WTC11 (cell line): ENCODE measurements around the gene PDE6B. TPM values are rescaled to one million over a fixed set of nuclear protein-coding genes. Genes with fewer than 3 reads are reported as not detected.
A peak's percentile ranks its signal among the peaks of the same experiment; 100 is the strongest.
"Not testable (repeated sequence)": the region's sequence is repeated elsewhere in the genome, so short reads cannot be mapped to it uniquely, and the experiment has no call there.

ENCODE experiments used
- ATAC-seq: fragments of 200-7000 bp; cut with Tn5 transposase; 2 replicates; pipeline ENCODE4 v1.10.0; 2021; ENCODE audit warnings: mild to moderate bottlenecking, moderate library complexity
- CTCF ChIA-PET: fragments of 300-600 bp; sonication (Branson Sonifier 250); formaldehyde crosslinking; loops from one replicate; lab custom pipeline; 2021; ENCODE audit warnings: antibody characterized with exemption; lab: Charles Lee
- POLR2A ChIA-PET: fragments of 350-600 bp; sonication (Branson Sonifier 250); formaldehyde crosslinking; loops from one replicate; lab custom pipeline; 2021; ENCODE audit warnings: antibody characterized with exemption; lab: Charles Lee
- DNase-seq: peaks from one replicate; pipeline ENCODE4 v3.0.0; 2021; ENCODE audit warnings: low spot score
- H3K27ac Mint-ChIP-seq: 2 replicates; pipeline ENCODE4 v1.8.0; 2021; ENCODE audit warnings: mixed read lengths
- H3K27me3 Mint-ChIP-seq: 2 replicates; pipeline ENCODE4 v1.8.0; 2021; ENCODE audit warnings: low read depth, mild to moderate bottlenecking, moderate library complexity, mixed read lengths
- H3K36me3 Mint-ChIP-seq: 2 replicates; pipeline ENCODE4 v1.8.0; 2021; ENCODE audit warnings: mixed read lengths
- H3K4me1 Mint-ChIP-seq: 2 replicates; pipeline ENCODE4 v1.8.0; 2022; ENCODE audit warnings: mixed read lengths
- H3K4me3 Mint-ChIP-seq: 2 replicates; pipeline ENCODE4 v1.8.0; 2021; ENCODE audit warnings: mild to moderate bottlenecking, moderate library complexity, mixed read lengths
- H3K9me3 Mint-ChIP-seq: 2 replicates; pipeline ENCODE4 v1.8.0; 2021; ENCODE audit warnings: mixed read lengths
- CREM ChIP-seq: sonication (generic); formaldehyde crosslinking; IDR thresholded peaks from 2 replicates; pipeline ENCODE4 v1.8.1; 2022; ENCODE audit warnings: mild to moderate bottlenecking, missing genetic modification reagents, moderate library complexity
- GABPB1 ChIP-seq: sonication (generic); formaldehyde crosslinking; IDR thresholded peaks from 2 replicates; pipeline ENCODE4 v1.8.1; 2023; ENCODE audit warnings: mild to moderate bottlenecking, missing genetic modification reagents
- JUN ChIP-seq: sonication (generic); formaldehyde crosslinking; IDR thresholded peaks from 2 replicates; pipeline ENCODE4 v1.8.0; 2023; ENCODE audit warnings: mild to moderate bottlenecking, missing genetic modification reagents
- MAX ChIP-seq: sonication (generic); formaldehyde crosslinking; IDR thresholded peaks from 2 replicates; pipeline ENCODE4 v1.8.0; 2022; ENCODE audit warnings: mild to moderate bottlenecking, missing genetic modification reagents
- NR2C2 ChIP-seq: sonication (generic); formaldehyde crosslinking; IDR thresholded peaks from 2 replicates; pipeline ENCODE4 v1.8.0; 2022; ENCODE audit warnings: mild to moderate bottlenecking, missing genetic modification reagents
- SP1 ChIP-seq: sonication (generic); formaldehyde crosslinking; conservative IDR thresholded peaks from 2 replicates; pipeline ENCODE4 v1.8.1; 2022; ENCODE audit warnings: missing genetic modification reagents
- TP53 ChIP-seq: sonication (generic); formaldehyde crosslinking; IDR thresholded peaks from 2 replicates; pipeline ENCODE4 v1.8.1; 2023; ENCODE audit warnings: mild to moderate bottlenecking, missing genetic modification reagents
- ZBTB43 ChIP-seq: sonication (generic); formaldehyde crosslinking; IDR thresholded peaks from 2 replicates; pipeline ENCODE4 v1.8.1; 2023; ENCODE audit warnings: mild to moderate bottlenecking, missing genetic modification reagents
- ZNF532 ChIP-seq: fragments of 250-450 bp; sonication (Bioruptor Pico); IDR thresholded peaks from 2 replicates; pipeline ENCODE4 v1.9.0; 2021; ENCODE audit warnings: mild to moderate bottlenecking, borderline replicate concordance
- total RNA-seq: library from RNA; stranded (reverse); gene quantifications from 3 replicates; pipeline ENCODE4 v1.2.3, GENCODE V29; 2021
- TF ChIP-seq, protein P1 (sequence below): sonication (generic); formaldehyde crosslinking; IDR thresholded peaks from 2 replicates; pipeline ENCODE4 v1.8.1; 2023; ENCODE audit warnings: mild to moderate bottlenecking, missing genetic modification reagents, borderline replicate concordance
- TF ChIP-seq, protein P2 (sequence below): sonication (generic); formaldehyde crosslinking; IDR thresholded peaks from 2 replicates; pipeline ENCODE4 v1.8.1; 2022; ENCODE audit warnings: mild to moderate bottlenecking, missing genetic modification reagents, moderate library complexity, borderline replicate concordance
- TF ChIP-seq, protein P3 (sequence below): sonication (generic); formaldehyde crosslinking; IDR thresholded peaks from 2 replicates; pipeline ENCODE4 v1.8.1; 2022; ENCODE audit warnings: low read depth, missing genetic modification reagents, borderline replicate concordance
- TF ChIP-seq, protein P4 (sequence below): sonication (generic); formaldehyde crosslinking; IDR thresholded peaks from 2 replicates; pipeline ENCODE4 v1.8.1; 2022; ENCODE audit warnings: missing genetic modification reagents, borderline replicate concordance

The PDE6B gene
- total RNA-seq, 1 experiment from 2014 or later, result 7.1 TPM

GRCh38 chr4:692771-693554 lies 67.6 kb downstream of the PDE6B start:
- CTCF ChIA-PET, result interaction anchor here (1.4 kb wide), 1 partner anchor 9 kb away, joined by 11 read pairs; no protein-coding TSS in a partner anchor
- TF ChIP-seq TP53 (CRISPR knock-in tag) (no peak), ZNF532 (CRISPR knock-in tag) (no peak), GABPB1 (peak; percentile 75), MAX (CRISPR knock-in tag) (no peak), SP1 (CRISPR knock-in tag) (0 out of 2 replicates have a peak, but pooled peaks have one; percentile 33), JUN (no peak), ZBTB43 (CRISPR knock-in tag) (no peak), CREM (CRISPR knock-in tag) (no peak), NR2C2 (CRISPR knock-in tag) (no peak)
- TF ChIP-seq, protein P1, sequence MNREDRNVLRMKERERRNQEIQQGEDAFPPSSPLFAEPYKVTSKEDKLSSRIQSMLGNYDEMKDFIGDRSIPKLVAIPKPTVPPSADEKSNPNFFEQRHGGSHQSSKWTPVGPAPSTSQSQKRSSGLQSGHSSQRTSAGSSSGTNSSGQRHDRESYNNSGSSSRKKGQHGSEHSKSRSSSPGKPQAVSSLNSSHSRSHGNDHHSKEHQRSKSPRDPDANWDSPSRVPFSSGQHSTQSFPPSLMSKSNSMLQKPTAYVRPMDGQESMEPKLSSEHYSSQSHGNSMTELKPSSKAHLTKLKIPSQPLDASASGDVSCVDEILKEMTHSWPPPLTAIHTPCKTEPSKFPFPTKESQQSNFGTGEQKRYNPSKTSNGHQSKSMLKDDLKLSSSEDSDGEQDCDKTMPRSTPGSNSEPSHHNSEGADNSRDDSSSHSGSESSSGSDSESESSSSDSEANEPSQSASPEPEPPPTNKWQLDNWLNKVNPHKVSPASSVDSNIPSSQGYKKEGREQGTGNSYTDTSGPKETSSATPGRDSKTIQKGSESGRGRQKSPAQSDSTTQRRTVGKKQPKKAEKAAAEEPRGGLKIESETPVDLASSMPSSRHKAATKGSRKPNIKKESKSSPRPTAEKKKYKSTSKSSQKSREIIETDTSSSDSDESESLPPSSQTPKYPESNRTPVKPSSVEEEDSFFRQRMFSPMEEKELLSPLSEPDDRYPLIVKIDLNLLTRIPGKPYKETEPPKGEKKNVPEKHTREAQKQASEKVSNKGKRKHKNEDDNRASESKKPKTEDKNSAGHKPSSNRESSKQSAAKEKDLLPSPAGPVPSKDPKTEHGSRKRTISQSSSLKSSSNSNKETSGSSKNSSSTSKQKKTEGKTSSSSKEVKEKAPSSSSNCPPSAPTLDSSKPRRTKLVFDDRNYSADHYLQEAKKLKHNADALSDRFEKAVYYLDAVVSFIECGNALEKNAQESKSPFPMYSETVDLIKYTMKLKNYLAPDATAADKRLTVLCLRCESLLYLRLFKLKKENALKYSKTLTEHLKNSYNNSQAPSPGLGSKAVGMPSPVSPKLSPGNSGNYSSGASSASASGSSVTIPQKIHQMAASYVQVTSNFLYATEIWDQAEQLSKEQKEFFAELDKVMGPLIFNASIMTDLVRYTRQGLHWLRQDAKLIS, result no peak
- TF ChIP-seq, protein P2, sequence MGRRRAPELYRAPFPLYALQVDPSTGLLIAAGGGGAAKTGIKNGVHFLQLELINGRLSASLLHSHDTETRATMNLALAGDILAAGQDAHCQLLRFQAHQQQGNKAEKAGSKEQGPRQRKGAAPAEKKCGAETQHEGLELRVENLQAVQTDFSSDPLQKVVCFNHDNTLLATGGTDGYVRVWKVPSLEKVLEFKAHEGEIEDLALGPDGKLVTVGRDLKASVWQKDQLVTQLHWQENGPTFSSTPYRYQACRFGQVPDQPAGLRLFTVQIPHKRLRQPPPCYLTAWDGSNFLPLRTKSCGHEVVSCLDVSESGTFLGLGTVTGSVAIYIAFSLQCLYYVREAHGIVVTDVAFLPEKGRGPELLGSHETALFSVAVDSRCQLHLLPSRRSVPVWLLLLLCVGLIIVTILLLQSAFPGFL (CRISPR knock-in tag), result no peak
- TF ChIP-seq, protein P3, sequence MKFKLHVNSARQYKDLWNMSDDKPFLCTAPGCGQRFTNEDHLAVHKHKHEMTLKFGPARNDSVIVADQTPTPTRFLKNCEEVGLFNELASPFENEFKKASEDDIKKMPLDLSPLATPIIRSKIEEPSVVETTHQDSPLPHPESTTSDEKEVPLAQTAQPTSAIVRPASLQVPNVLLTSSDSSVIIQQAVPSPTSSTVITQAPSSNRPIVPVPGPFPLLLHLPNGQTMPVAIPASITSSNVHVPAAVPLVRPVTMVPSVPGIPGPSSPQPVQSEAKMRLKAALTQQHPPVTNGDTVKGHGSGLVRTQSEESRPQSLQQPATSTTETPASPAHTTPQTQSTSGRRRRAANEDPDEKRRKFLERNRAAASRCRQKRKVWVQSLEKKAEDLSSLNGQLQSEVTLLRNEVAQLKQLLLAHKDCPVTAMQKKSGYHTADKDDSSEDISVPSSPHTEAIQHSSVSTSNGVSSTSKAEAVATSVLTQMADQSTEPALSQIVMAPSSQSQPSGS (CRISPR knock-in tag), result no peak
- TF ChIP-seq, protein P4, sequence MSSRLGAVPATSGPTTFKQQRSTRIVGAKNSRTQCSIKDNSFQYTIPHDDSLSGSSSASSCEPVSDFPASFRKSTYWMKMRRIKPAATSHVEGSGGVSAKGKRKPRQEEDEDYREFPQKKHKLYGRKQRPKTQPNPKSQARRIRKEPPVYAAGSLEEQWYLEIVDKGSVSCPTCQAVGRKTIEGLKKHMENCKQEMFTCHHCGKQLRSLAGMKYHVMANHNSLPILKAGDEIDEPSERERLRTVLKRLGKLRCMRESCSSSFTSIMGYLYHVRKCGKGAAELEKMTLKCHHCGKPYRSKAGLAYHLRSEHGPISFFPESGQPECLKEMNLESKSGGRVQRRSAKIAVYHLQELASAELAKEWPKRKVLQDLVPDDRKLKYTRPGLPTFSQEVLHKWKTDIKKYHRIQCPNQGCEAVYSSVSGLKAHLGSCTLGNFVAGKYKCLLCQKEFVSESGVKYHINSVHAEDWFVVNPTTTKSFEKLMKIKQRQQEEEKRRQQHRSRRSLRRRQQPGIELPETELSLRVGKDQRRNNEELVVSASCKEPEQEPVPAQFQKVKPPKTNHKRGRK (CRISPR knock-in tag), result no peak
- Mint-ChIP-seq H3K36me3 (no peaks in the 10 kb centered on the region), H3K4me3 (no peak overlapping the region), H3K9me3 (peaks cover 8% of the 10 kb centered on the region), H3K4me1 (peaks cover 29% of the 10 kb centered on the region), H3K27ac (no peak overlapping the region; the same call in 1 of the 2 replicates), H3K27me3 (peaks cover 5% of the 10 kb centered on the region; the same call in 1 of the 2 replicates)
- POLR2A ChIA-PET, result no interaction called here
- ATAC-seq (no peak), DNase-seq (no peak)

DNA sequence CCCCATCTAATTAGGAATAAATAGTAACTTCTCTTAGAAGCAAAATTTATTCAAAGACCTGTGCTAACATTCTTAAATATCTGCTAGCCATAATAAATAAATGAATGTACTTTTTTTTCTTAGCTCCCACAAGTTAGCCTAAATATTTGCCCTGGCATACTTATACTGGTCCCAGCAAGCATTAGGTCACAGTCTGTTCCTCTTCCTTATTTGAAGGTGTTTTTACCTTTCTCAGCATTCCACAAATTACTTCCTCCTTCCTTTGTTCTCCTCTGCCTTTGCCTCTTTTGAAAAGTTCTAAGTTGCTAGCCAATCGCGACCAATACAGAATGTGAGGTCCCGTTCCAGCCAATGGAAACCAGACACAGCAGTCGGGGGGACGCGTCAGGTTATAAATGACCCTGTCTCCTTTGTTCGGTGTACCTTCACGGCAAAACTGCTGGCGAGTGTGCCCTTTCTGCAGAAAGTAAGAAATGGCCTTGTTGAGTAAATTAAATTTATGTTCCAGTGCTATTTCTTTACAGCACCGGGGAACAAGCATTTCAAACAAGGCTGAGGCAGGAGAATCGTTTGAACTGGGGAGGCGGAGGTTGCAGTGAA lies 69.1 kb downstream of the PDE6B start:
- POLR2A ChIA-PET, H3K4me3 Mint-ChIP-seq, H3K27me3 Mint-ChIP-seq, H3K9me3 Mint-ChIP-seq, H3K36me3 Mint-ChIP-seq, ATAC-seq, DNase-seq: not testable (repeated sequence)
- CTCF ChIA-PET, result interaction anchor here (1.1 kb wide), 1 partner anchor 10 kb away, joined by 9 read pairs; no protein-coding TSS in a partner anchor
- Mint-ChIP-seq H3K27ac (peak overlapping the region; percentile 3), H3K4me1 (peaks cover 31% of the 10 kb centered on the region)
